CD14-positive monocyte (primary cell): Measurements from ENCODE around the gene PPP2R3A. TPM values are rescaled to one million over a fixed set of nuclear protein-coding genes. Genes with fewer than 3 reads are reported as not detected.

ENCODE experiments used
- DNase-seq, 3 donors: peaks; one replicate each; pipeline ENCODE4 v3.0.0-alpha.2; 2011 to 2022
- H2AFZ ChIP-seq: 2 replicates; pipeline ENCODE4 v1.6.0; 2012; ENCODE audit warnings: mild to moderate bottlenecking, low read depth, low read length, inconsistent platforms; ENCODE audit not compliant: insufficient read depth, poor library complexity, severe bottlenecking
- H3K27ac ChIP-seq, 2 donors: 1 replicate in 1 of 2; 2 replicates in 1 of 2; pipeline ENCODE4 v1.5.1; 2012 to 2013; ENCODE audit warnings: low read length in 2 of 2, control low read depth in 1 of 2, inconsistent platforms in 1 of 2, low read depth in 1 of 2, mild to moderate bottlenecking in 1 of 2
- H3K27me3 ChIP-seq, 2 donors: one replicate each; pipeline versions ENCODE4 v1.6.0 to v1.6.1; 2011 to 2013; ENCODE audit warnings: low read length in 2 of 2; ENCODE audit not compliant: control insufficient read depth in 2 of 2, insufficient read depth in 2 of 2
- H3K36me3 ChIP-seq, 2 donors: replicated peaks in 1 of 2; 1 replicate in 1 of 2; 2 replicates in 1 of 2; pipeline versions ENCODE4 v1.5.1 to v1.6.1; 2012 to 2013; ENCODE audit warnings: low read length in 2 of 2, control low read depth in 1 of 2, inconsistent platforms in 1 of 2, mild to moderate bottlenecking in 1 of 2; ENCODE audit not compliant: insufficient read depth in 2 of 2, control insufficient read depth in 1 of 2
- H3K4me1 ChIP-seq, 2 donors: 1 replicate in 1 of 2; 2 replicates in 1 of 2; pipeline versions ENCODE4 v1.5.1 to v1.6.1; 2012 to 2013; ENCODE audit warnings: low read length in 2 of 2, control low read depth in 1 of 2, inconsistent platforms in 1 of 2, mild to moderate bottlenecking in 1 of 2, moderate library complexity in 1 of 2; ENCODE audit not compliant: insufficient read depth in 2 of 2, control insufficient read depth in 1 of 2
- H3K4me2 ChIP-seq: replicated peaks from 2 replicates; pipeline ENCODE3; 2012; ENCODE audit warnings: low read length, moderate library complexity, mild to moderate bottlenecking; ENCODE audit not compliant: poor library complexity, severe bottlenecking; ENCODE audit errors: extremely low read depth
- H3K4me3 ChIP-seq, 3 experiments: fragments of 200-600 bp in 1 of 3; sonication (generic) in 1 of 3; replicated peaks in 1 of 3; 1 replicate in 2 of 3; 2 replicates in 1 of 3; pipeline ENCODE4 v1.5.1; 2011 to 2013; ENCODE audit warnings: low read length in 3 of 3, mild to moderate bottlenecking in 3 of 3, control low read depth in 2 of 3, low read depth in 2 of 3, inconsistent platforms in 1 of 3, moderate library complexity in 1 of 3
- H3K79me2 ChIP-seq: 2 replicates; pipeline ENCODE4 v1.6.0; 2012; ENCODE audit warnings: mild to moderate bottlenecking, control low read depth, inconsistent platforms, low read length, moderate library complexity; ENCODE audit not compliant: insufficient read depth
- H3K9ac ChIP-seq: 2 replicates; pipeline ENCODE4 v1.6.0; 2017; ENCODE audit warnings: low read length, mild to moderate bottlenecking; ENCODE audit not compliant: insufficient read depth, poor library complexity, severe bottlenecking
- H3K9me3 ChIP-seq, 2 donors: replicated peaks in 1 of 2; 1 replicate in 1 of 2; 2 replicates in 1 of 2; pipeline versions ENCODE4 v1.5.1 to v1.6.1; 2012 to 2013; ENCODE audit warnings: low read length in 2 of 2, control low read depth in 1 of 2; ENCODE audit not compliant: control insufficient read depth in 1 of 2, insufficient read depth in 1 of 2
- H4K20me1 ChIP-seq: 2 replicates; pipeline ENCODE4 v1.6.0; 2012; ENCODE audit warnings: mild to moderate bottlenecking, low read length, control low read depth, moderate library complexity; ENCODE audit not compliant: insufficient read depth
- H3K27ac Mint-ChIP-seq, 7 donors: one replicate each; pipeline ENCODE4 v1.8.0; 2020; ENCODE audit warnings: mild to moderate bottlenecking in 7 of 7, mixed read lengths in 7 of 7, moderate library complexity in 6 of 7, inconsistent platforms in 2 of 7
- H3K27me3 Mint-ChIP-seq, 3 donors: one replicate each; pipeline ENCODE4 v1.8.0; 2021 to 2022; ENCODE audit warnings: low read depth in 3 of 3, mild to moderate bottlenecking in 3 of 3, mixed read lengths in 3 of 3, moderate library complexity in 3 of 3, inconsistent platforms in 1 of 3
- H3K36me3 Mint-ChIP-seq, 2 donors: one replicate each; pipeline ENCODE4 v1.8.0; 2020; ENCODE audit warnings: mixed read lengths in 2 of 2, inconsistent platforms in 1 of 2, mild to moderate bottlenecking in 1 of 2
- H3K4me1 Mint-ChIP-seq: one replicate; pipeline ENCODE4 v1.8.0; 2020; ENCODE audit warnings: mild to moderate bottlenecking, mixed read lengths
- H3K4me3 Mint-ChIP-seq, 2 donors: one replicate each; pipeline ENCODE4 v1.8.0; 2020; ENCODE audit warnings: mild to moderate bottlenecking in 2 of 2, mixed read lengths in 2 of 2, moderate library complexity in 1 of 2
- H3K9me3 Mint-ChIP-seq, 7 donors: one replicate each; pipeline ENCODE4 v1.8.0; 2020 to 2022; ENCODE audit warnings: mixed read lengths in 7 of 7, mild to moderate bottlenecking in 6 of 7, moderate library complexity in 6 of 7, inconsistent platforms in 2 of 7
- WGBS: methylation state at CpG from one replicate; pipeline ENCODE4 v1.1.5; 2013; ENCODE audit warnings: missing lambda C conversion rate; ENCODE audit not compliant: insufficient coverage; 5-methylcytosine and 5-hydroxymethylcytosine counted together
- intact Hi-C, 2 donors: fragments of 100-400 bp; cut with micrococcal nuclease; formaldehyde crosslinking; loops; one replicate each; pipeline versions ENCODE4 v1.15.0 to v1.15.1; 2023
- polyA plus RNA-seq, 3 donors: library from polyadenylated mRNA; depleted of rRNA in 1 of 3; unstranded in 2 of 3; stranded (reverse) in 1 of 3; fragments of 300-500 nt in 2 of 3; fragments of >200 nt in 1 of 3; fragmentation: Illumina TruSeq in 2 of 3; gene quantifications; 1 replicate in 2 of 3; 2 replicates in 1 of 3; pipeline ENCODE4 v1.2.3, GENCODE V29; 2012 to 2021
- TF ChIP-seq, protein P1 (sequence below): fragments of 200-600 bp; IDR thresholded peaks from one replicate; pipeline ENCODE4 v1.8.0; 2022; ENCODE audit warnings: antibody characterized with exemption, mild to moderate bottlenecking

Gene PPP2R3A
- polyA plus RNA-seq, 3 donors = 0.09 to 0.15 (median 0.10) TPM

GRCh38 chr3:136105044-136105443 lies 139.5 kb downstream of the PPP2R3A start:
- Mint-ChIP-seq H3K4me1 (peaks cover 2% of the 10 kb centered on the region), H3K9me3 (peaks cover 0 to 2% (median 0%) of the 10 kb centered on the region in 7 donors), H3K36me3 (no peaks in the 10 kb centered on the region), H3K27ac (no peak overlapping the region), H3K4me3 (no peak overlapping the region), H3K27me3 (peaks cover 0 to 2% (median 0%) of the 10 kb centered on the region in 3 donors)
- intact Hi-C loops = no loop called here
- Histone ChIP-seq H3K9ac (no peak overlapping the region), H3K27ac (no peak overlapping the region), H3K27me3 (no peaks in the 10 kb centered on the region), H3K4me3 (no peak overlapping the region), H3K79me2 (no peaks in the 10 kb centered on the region), H3K9me3 (no peaks in the 10 kb centered on the region), H3K4me2 (no peak overlapping the region), H4K20me1 (no peaks in the 10 kb centered on the region), H2AFZ (no peak overlapping the region), H3K36me3 (no peaks in the 10 kb centered on the region), H3K4me1 (no peaks in the 10 kb centered on the region)
- no peak for DNase-seq
- TF ChIP-seq, protein P1, sequence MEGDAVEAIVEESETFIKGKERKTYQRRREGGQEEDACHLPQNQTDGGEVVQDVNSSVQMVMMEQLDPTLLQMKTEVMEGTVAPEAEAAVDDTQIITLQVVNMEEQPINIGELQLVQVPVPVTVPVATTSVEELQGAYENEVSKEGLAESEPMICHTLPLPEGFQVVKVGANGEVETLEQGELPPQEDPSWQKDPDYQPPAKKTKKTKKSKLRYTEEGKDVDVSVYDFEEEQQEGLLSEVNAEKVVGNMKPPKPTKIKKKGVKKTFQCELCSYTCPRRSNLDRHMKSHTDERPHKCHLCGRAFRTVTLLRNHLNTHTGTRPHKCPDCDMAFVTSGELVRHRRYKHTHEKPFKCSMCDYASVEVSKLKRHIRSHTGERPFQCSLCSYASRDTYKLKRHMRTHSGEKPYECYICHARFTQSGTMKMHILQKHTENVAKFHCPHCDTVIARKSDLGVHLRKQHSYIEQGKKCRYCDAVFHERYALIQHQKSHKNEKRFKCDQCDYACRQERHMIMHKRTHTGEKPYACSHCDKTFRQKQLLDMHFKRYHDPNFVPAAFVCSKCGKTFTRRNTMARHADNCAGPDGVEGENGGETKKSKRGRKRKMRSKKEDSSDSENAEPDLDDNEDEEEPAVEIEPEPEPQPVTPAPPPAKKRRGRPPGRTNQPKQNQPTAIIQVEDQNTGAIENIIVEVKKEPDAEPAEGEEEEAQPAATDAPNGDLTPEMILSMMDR = no peak
- 41% methylated on average over 4 of the region's 4 CpGs for WGBS

- Histone ChIP-seq H3K27me3 (no peaks in the 10 kb centered on the region), H2AFZ (no peak overlapping the region), H3K9me3 (no peaks in the 10 kb centered on the region), H3K4me3 (no peak overlapping the region), H3K36me3 (no peaks in the 10 kb centered on the region), H3K79me2 (no peaks in the 10 kb centered on the region), H3K9ac (no peak overlapping the region), H3K27ac (no peak overlapping the region), H3K4me1 (no peaks in the 10 kb centered on the region), H4K20me1 (no peaks in the 10 kb centered on the region), H3K4me2 (no peak overlapping the region)
- intact Hi-C loops = no loop called here
- H3K9me3 Mint-ChIP-seq = peaks cover 0 to 2% (median 0%) of the 10 kb centered on the region in 7 donors
- DNase-seq = no peak
- no peaks in the 10 kb centered on the region for H3K36me3 Mint-ChIP-seq
- peaks cover 2% of the 10 kb centered on the region for H3K4me1 Mint-ChIP-seq
- TF ChIP-seq, protein P1 = no peak
- no peak overlapping the region for H3K4me3 Mint-ChIP-seq
- WGBS = no CpG with 5 or more reads among the region's 6 CpGs
- no peak overlapping the region for H3K27ac Mint-ChIP-seq
- peaks cover 0 to 2% (median 0%) of the 10 kb centered on the region in 3 donors for H3K27me3 Mint-ChIP-seq
Measured at GRCh38 chr3:136106101-136106500, 140.6 kb downstream of the PPP2R3A start.
